Fibroblast of the aortic adventitia (primary cell): Measurements from ENCODE around the gene PARD6B. TPM values are rescaled to one million over a fixed set of nuclear protein-coding genes. Genes with fewer than 3 reads are reported as not detected.

ENCODE experiments used
- DNase-seq: peaks from one replicate; pipeline ENCODE4 v3.0.0-alpha.2; 2010; ENCODE audit warnings: low read depth
- H3K4me3 ChIP-seq: 2 replicates; pipeline ENCODE4 v1.5.1; 2011; ENCODE audit warnings: low read depth, mild to moderate bottlenecking, control low read depth, low read length, moderate library complexity
- CTCF ChIP-seq: IDR thresholded peaks from 2 replicates; pipeline ENCODE4 v1.5.1; 2011; ENCODE audit warnings: mild to moderate bottlenecking, low read length, control low read depth, inconsistent platforms; ENCODE audit not compliant: insufficient read depth
- total RNA-seq: library from RNA; depleted of rRNA; stranded (reverse); fragments of >200 nt; gene quantifications from 2 replicates; pipeline ENCODE4 v1.2.3, GENCODE V29; 2012; ENCODE audit warnings: low replicate concordance

The PARD6B gene
- total RNA-seq, 1 donor, result 1.5 TPM

GRCh38 chr20:50724112-50724725 lies 7.2 kb upstream of the PARD6B start:
- no peak overlapping the region for H3K4me3 ChIP-seq
- TF ChIP-seq CTCF, result no peak
- DNase-seq, result no peak

- peak; percentile 95 for DNase-seq
- peak overlapping the region; percentile 5 for H3K4me3 ChIP-seq
- peak; percentile 1 for TF ChIP-seq CTCF
These were observed 6.3 kb upstream of the PARD6B start for GRCh38 chr20:50724851-50725723.

- no peak for DNase-seq
- no peak for TF ChIP-seq CTCF
- H3K4me3 ChIP-seq, result no peak overlapping the region
These were observed 5.7 kb upstream of the PARD6B start for GRCh38 chr20:50725724-50726005.

GRCh38 chr20:50726955-50727791 lies 4.2 kb upstream of the PARD6B start:
- DNase-seq, result no peak
- TF ChIP-seq CTCF, result no peak
- no peak overlapping the region for H3K4me3 ChIP-seq

- no peak overlapping the region for H3K4me3 ChIP-seq
- TF ChIP-seq CTCF, result no peak
- DNase-seq, result no peak
These were observed 3.4 kb upstream of the PARD6B start for GRCh38 chr20:50727792-50728485.

GRCh38 chr20:50728486-50728980 lies 2.8 kb upstream of the PARD6B start:
- no peak overlapping the region for H3K4me3 ChIP-seq
- DNase-seq, result no peak
- no peak for TF ChIP-seq CTCF
